ENCODE measurements around the gene PXDN.
"Not testable (repeated sequence)": the region's sequence is repeated elsewhere in the genome, so short reads cannot be mapped to it uniquely, and the experiment has no call there.

GRCh38 chr2:1679065-1679464 is 65.2 kb downstream of the PXDN start:
- not testable (repeated sequence) for TF ChIP-seq CTCF (IDR thresholded peaks at IDR 0.05); TEAD1 (CRISPR knock-in tag; IDR thresholded peaks at IDR 0.05); ATF3 (CRISPR knock-in tag; conservative IDR thresholded peaks at IDR 0.05); NR1H2 (CRISPR knock-in tag; IDR thresholded peaks at IDR 0.05); ZNF423 (CRISPR knock-in tag; IDR thresholded peaks at IDR 0.05); ZBTB21 (CRISPR knock-in tag; IDR thresholded peaks at IDR 0.05; ENCODE audit: borderline replicate concordance); PRDM15 (CRISPR knock-in tag; IDR thresholded peaks at IDR 0.05); RORB (CRISPR knock-in tag; IDR thresholded peaks at IDR 0.05); ETV6 (CRISPR knock-in tag; IDR thresholded peaks at IDR 0.05); USF2 (CRISPR knock-in tag; IDR thresholded peaks at IDR 0.05)
